HL-60/S4 treated with retinoic acid at 250 ng/mL for 4 days and 3 days (cell line): Measurements from ENCODE around the gene ZNF853.
"Not testable (repeated sequence)": the region's sequence is repeated elsewhere in the genome, so short reads cannot be mapped to it uniquely, and the experiment has no call there.

ENCODE experiments used
- in situ Hi-C: fragments of 300-500 bp; cut with MboI; formaldehyde crosslinking; loops from 2 replicates; pipeline ENCODE4 v1.7.0; 2022; ENCODE audit warnings: low sequenced_read_pairs

The ZNF853 gene

GRCh38 chr7:6614953-6615722 lies at the start of gene ZNF853:
Gene ZNF853, plus strand, starts transcription at chr7:6615610. Its CDS starts 565 bp downstream, at chr7:6616175.
- in situ Hi-C loops: no loop called here

GRCh38 chr7:6565655-6566054 lies 49.8 kb upstream of the ZNF853 start:
- in situ Hi-C loops: no loop called here

GRCh38 chr7:6567886-6568285 lies 47.5 kb upstream of the ZNF853 start:
- in situ Hi-C loops: no loop called here

DNA sequence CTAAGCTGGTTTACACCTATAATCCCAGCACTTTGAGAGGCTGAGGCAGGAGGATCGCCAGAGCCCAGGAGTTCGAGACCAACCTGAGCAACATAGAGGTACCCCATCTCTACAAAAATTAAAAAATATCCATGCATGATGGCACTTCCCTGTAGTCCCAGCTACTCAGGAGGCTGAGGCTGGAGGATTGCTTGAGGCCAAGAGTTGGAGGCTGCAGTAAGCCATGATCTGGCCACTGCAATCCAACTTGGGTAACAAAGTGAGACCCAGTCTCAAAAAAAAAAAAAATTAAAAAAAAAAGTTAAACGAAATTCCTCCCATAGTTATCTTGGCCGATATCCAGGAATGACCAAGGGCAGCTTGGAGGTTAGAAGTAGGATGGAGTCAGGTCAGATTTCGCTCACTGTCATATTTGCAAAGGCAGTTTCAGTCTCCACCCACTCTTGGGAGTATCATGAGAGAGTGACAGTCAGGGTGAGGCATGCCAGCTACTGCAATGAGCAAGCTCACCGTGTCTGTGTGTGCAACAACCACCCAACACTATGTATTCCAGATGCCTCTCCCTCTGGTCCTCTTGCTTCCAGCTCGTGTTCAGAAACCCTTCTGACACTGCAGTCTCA lies 44.1 kb upstream of the ZNF853 start:
- in situ Hi-C loops: no loop called here

DNA sequence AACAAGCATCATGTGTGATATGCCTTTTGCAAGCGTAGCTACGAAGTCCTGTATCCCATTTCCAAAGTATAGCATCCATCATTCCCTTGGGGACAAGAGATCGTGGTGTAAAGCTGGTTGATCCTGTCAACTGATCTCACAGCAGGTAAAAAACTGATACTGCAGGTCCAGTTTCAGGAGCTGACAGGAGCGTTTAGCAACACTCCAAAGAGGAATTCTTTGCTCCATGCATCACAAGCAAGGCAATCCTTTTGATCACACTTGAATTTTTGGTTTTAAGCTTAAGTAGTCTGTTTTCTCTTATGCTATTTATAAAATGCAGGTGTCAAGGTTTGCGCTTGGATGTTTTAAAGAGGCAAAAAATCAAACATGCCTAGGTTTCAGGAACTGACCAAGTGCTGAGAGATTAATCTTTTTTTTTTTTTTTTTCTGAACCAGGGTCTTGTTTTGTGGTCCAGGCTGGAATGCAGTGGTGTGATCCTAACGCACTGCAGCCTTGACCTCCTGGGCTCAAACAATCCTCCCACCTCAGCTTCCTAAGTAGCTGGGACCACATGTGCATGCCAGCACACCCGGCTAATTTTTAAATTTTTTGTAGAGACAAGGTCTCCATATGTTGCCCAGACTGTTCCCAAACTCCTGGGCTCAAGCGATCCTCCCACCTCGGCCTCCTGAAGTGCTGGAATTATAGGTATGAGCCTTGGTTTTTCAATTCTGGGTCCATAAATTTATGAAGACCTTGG lies 40.0 kb upstream of the ZNF853 start:
- in situ Hi-C loops: no loop called here

GRCh38 chr7:6576024-6576866 lies 39.2 kb upstream of the ZNF853 start:
- in situ Hi-C loops: no loop called here

GRCh38 chr7:6576867-6577368 lies 38.5 kb upstream of the ZNF853 start:
- in situ Hi-C loops: not testable (repeated sequence)

DNA sequence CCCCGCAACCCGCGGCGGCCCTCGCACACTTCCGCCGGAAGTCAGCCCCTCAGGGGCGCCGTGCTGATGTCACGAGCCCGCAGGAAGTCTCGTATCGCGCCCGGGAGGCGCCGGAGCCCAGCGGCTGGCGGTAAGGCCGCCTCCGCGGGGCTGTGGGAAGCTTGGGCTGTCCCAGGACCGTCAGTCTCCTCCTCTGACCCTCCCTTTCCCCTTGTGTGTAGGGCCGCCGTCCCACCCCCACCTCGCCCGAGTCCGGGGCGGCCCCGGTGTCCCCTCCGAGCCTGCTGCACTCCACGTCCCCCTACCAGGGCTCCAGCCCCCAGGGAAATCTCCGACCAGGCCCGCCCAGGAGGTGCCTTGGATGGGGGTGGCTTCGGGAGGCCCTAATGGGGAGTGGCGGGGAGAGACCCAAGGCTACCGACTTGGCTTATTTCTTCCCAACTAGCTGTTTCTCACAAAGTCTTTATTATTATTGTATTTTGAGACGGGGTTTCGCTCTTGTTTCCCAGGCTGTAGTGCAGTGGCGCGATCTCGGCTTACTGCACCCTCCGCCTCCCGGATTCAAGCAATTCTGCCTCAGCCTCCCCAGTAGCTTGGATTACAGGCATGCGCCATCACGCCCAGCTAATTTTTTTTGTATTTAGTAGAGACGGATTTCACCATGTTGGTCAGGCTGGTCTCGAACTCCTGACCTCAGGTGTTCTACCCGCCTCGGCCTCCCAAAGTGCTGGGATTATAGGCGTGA lies 37.9 kb upstream of the ZNF853 start, which contains the start of gene ZDHHC4:
TSS of gene ZDHHC4 (plus strand) at position 86 of the 745 bp plus-strand sequence. CDS start 3,108 bp downstream, outside the sequence.
- in situ Hi-C loops: no loop called here

DNA sequence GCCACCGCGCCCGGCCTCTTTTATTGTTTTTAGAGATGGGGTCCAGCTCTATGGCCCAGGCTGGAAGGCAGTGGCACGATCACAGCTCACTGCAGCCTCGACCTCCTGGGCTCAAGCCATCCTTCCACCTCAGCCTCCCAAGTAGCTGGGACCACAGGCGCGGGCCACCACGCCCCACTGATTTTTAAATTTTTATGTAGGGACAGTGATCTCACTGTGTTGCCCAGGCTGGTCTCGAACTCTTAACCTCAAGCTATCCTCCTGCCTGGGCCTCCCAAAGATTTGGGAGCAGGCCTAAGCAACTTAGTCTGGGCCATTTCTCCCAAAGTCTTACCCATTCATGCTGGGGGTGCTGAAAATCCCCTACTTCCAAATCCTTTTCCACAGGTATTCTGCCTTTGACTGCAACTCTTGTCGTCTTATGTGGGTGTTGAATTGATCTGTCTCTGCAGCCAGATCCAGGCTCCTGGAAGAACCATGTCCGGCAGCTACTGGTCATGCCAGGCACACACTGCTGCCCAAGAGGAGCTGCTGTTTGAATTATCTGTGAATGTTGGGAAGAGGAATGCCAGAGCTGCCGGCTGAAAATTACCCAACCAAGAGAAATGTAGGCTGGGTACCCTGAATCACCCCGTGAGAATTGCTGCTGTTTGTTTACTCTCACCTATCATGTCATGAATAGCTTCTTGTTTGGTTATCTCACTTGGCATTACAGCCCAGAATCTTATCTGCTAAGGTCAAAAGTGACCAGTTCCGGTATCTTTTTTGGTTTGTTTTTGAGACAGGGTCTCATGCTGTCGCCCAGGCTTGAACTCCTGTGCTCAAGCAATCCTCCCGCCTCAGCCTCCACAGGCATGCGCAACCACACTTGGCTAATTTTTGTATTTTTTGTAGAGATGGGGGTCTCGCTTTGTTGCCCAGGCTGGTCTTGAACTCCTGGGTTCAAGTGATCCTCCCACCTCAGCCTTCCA lies 37.0 kb upstream of the ZNF853 start:
- in situ Hi-C loops: no loop called here

DNA sequence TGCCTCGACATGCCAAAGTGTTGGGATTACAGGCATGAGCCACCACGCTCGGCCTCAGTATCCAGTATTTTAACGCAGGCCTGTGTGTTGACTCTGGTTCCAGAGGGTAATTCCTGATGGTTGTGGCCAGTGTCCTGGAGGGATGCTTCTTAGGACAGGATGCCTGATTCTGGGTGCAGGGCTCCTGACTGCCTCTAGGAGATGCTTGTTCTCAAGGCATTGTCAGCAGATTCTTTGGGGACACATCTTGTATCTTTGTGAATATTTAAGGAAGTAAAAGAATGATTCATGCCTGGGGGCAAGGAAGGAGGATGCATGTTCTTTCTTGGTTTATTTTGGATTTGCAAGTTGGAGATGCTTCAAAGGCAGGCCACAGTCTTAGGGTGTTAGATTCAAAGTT lies 36.0 kb upstream of the ZNF853 start:
- in situ Hi-C loops: no loop called here

GRCh38 chr7:6585746-6586432 lies 29.5 kb upstream of the ZNF853 start:
- in situ Hi-C loops: not testable (repeated sequence)

DNA sequence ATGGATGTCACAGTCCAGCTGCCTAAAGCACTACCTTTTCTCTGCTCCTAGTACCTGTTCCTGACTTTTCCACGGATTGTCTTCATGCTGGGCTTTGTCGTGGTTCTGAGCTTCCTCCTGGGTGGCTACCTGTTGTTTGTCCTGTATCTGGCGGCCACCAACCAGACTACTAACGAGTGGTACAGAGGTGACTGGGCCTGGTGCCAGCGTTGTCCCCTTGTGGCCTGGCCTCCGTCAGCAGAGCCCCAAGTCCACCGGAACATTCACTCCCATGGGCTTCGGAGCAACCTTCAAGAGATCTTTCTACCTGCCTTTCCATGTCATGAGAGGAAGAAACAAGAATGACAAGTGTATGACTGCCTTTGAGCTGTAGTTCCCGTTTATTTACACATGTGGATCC lies 26.8 kb upstream of the ZNF853 start:
- in situ Hi-C loops: no loop called here

GRCh38 chr7:6589151-6589828 lies 26.1 kb upstream of the ZNF853 start:
- in situ Hi-C loops: no loop called here

GRCh38 chr7:6589829-6590644 lies 25.4 kb upstream of the ZNF853 start, which contains the start of gene INTS15:
Gene INTS15, plus strand, starts transcription at chr7:6590021. Its CDS starts 263 bp downstream, at chr7:6590284.
- in situ Hi-C loops: no loop called here

GRCh38 chr7:6590645-6591110 lies 24.7 kb upstream of the ZNF853 start:
- in situ Hi-C loops: no loop called here

GRCh38 chr7:6600093-6600492 lies 15.3 kb upstream of the ZNF853 start:
- in situ Hi-C loops: no loop called here
